GM12801 (cell line): ENCODE results near the gene PDS5A.

Source experiments
- CTCF ChIP-seq: IDR thresholded peaks from one replicate; pipeline ENCODE4 v1.5.1; 2011; ENCODE audit warnings: control low read depth; ENCODE audit not compliant: insufficient read length; ENCODE audit errors: extremely low read depth

The PDS5A gene

GRCh38 chr4:39975488-39976089, 2.1 kb downstream of the PDS5A start:
- no peak for TF ChIP-seq CTCF

GRCh38 chr4:39970671-39971640, 6.8 kb downstream of the PDS5A start:
- no peak for TF ChIP-seq CTCF

- no peak for TF ChIP-seq CTCF
Measured at GRCh38 chr4:39963656-39964055, 14.1 kb downstream of the PDS5A start.

GRCh38 chr4:39961311-39961877, 16.3 kb downstream of the PDS5A start:
- TF ChIP-seq CTCF: no peak

GRCh38 chr4:39950861-39951481, 26.7 kb downstream of the PDS5A start:
- TF ChIP-seq CTCF: no peak

GRCh38 chr4:39947963-39948362, 29.7 kb downstream of the PDS5A start:
- no peak for TF ChIP-seq CTCF

GRCh38 chr4:39947417-39947816, 30.3 kb downstream of the PDS5A start:
- no peak for TF ChIP-seq CTCF
